ENCODE results near the gene UGT1A9. TPM values are rescaled to one million over a fixed set of nuclear protein-coding genes. Genes with fewer than 3 reads are reported as not detected.

Gene UGT1A9
- total RNA-seq, 2 donors from 2014 or later: not detected

GRCh38 chr2:233807966-233808935, 136.6 kb downstream of the UGT1A9 start:
- no peak for TF ChIP-seq CTCF (IDR thresholded peaks at IDR 0.05)
- no peak for DNase-seq (ENCODE audit: low spot score)
- no peak for ATAC-seq (ENCODE audit: insufficient number of reproducible peaks, low FRiP score, low read depth)

GRCh38 chr2:233810385-233810784, 138.7 kb downstream of the UGT1A9 start:
- Histone ChIP-seq H3K27ac (no peak overlapping the region), H3K4me1 (ENCODE audit: control insufficient read depth in 1 of 2, low read depth in 2 of 2) (no peaks in the 10 kb centered on the region), H3K4me3 (no peak overlapping the region), H3K27me3 (replicated peaks; ENCODE audit: insufficient read depth) (no peaks in the 10 kb centered on the region), H3K9me3 (no peaks in the 10 kb centered on the region), H3K36me3 (no peaks in the 10 kb centered on the region)
- no peak for TF ChIP-seq CTCF (IDR thresholded peaks at IDR 0.05)
- no peak for ATAC-seq (ENCODE audit: insufficient number of reproducible peaks, low FRiP score, low read depth)
- DNase-seq (ENCODE audit: low spot score): no peak

More at GRCh38 chr2:233807966-233808935, 136.6 kb downstream of the UGT1A9 start:
- Histone ChIP-seq H3K36me3 (no peaks in the 10 kb centered on the region), H3K4me3 (no peak overlapping the region), H3K27ac (no peak overlapping the region), H3K4me1 (ENCODE audit: control insufficient read depth in 1 of 2, low read depth in 2 of 2) (no peaks in the 10 kb centered on the region), H3K9me3 (no peaks in the 10 kb centered on the region), H3K27me3 (replicated peaks; ENCODE audit: insufficient read depth) (no peaks in the 10 kb centered on the region)

- TF ChIP-seq CTCF (IDR thresholded peaks at IDR 0.05): no peak
- H3K9me3 ChIP-seq: no peaks in the 10 kb centered on the region
- no peaks in the 10 kb centered on the region for H3K36me3 ChIP-seq
- H3K27ac ChIP-seq: no peak overlapping the region
- DNase-seq (ENCODE audit: low spot score): no peak
- no peak for ATAC-seq (ENCODE audit: insufficient number of reproducible peaks, low FRiP score, low read depth)
- no peak overlapping the region for H3K4me3 ChIP-seq
- H3K27me3 ChIP-seq (replicated peaks; ENCODE audit: insufficient read depth): no peaks in the 10 kb centered on the region
- H3K4me1 ChIP-seq (ENCODE audit: control insufficient read depth in 1 of 2, low read depth in 2 of 2): no peaks in the 10 kb centered on the region
Observed at GRCh38 chr2:233811087-233811486, 139.4 kb downstream of the UGT1A9 start.

GRCh38 chr2:233811732-233812131, 140.0 kb downstream of the UGT1A9 start:
- no peak for ATAC-seq (ENCODE audit: insufficient number of reproducible peaks, low FRiP score, low read depth)
- H3K36me3 ChIP-seq: no peaks in the 10 kb centered on the region
- no peak overlapping the region for H3K4me3 ChIP-seq
- no peak for TF ChIP-seq CTCF (IDR thresholded peaks at IDR 0.05)
- DNase-seq (ENCODE audit: low spot score): no peak
- H3K9me3 ChIP-seq: no peaks in the 10 kb centered on the region
- H3K27me3 ChIP-seq (replicated peaks; ENCODE audit: insufficient read depth): no peaks in the 10 kb centered on the region
- no peak overlapping the region for H3K27ac ChIP-seq
- no peaks in the 10 kb centered on the region for H3K4me1 ChIP-seq (ENCODE audit: control insufficient read depth in 1 of 2, low read depth in 2 of 2)

- no peak for TF ChIP-seq CTCF (IDR thresholded peaks at IDR 0.05)
- Histone ChIP-seq H3K36me3 (no peaks in the 10 kb centered on the region), H3K27me3 (replicated peaks; ENCODE audit: insufficient read depth) (no peaks in the 10 kb centered on the region), H3K9me3 (no peaks in the 10 kb centered on the region), H3K27ac (no peak overlapping the region), H3K4me3 (no peak overlapping the region), H3K4me1 (ENCODE audit: control insufficient read depth in 1 of 2, low read depth in 2 of 2) (no peaks in the 10 kb centered on the region)
- no peak for ATAC-seq (ENCODE audit: insufficient number of reproducible peaks, low FRiP score, low read depth)
- no peak for DNase-seq (ENCODE audit: low spot score)
Observed at GRCh38 chr2:233813236-233814055, 141.7 kb downstream of the UGT1A9 start.

All from thoracic aorta (tissue), 2 donors.